ENCODE results near the gene SUCO. TPM values are rescaled to one million over a fixed set of nuclear protein-coding genes. Genes with fewer than 3 reads are reported as not detected.

Gene SUCO
- total RNA-seq, 1 experiment from 2014 or later, result 15.0 TPM

DNA sequence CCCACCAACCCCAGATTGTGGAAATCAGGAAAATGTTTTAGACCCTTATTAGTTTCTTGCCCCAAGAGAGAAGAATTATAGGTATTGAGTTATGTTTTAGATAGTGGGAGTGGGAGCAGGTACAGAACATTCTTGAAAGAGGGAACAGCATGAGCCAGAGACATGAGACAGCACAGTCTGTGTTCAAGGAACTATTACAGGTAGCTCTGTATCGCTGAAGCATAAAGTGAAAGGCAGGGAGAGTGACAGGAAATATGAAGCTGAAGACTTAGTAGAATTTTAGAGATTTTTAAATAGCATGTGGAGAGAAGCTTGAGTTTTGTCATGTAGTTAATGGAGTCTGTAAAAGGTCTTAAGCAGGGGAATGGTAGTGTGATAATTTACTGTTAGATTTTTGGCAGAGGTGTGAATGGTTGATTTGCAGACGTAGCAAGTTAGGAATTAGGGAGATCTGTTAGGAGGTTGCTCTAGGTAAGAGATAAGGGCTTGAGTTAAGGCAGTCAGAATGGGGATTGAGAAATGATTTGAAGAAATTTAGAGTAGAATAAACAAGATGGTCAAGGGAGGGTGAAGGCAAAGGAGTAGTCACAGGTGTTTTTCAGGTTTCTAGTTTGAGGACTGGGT is 11.6 kb downstream of the SUCO start:
- in situ Hi-C loops (cut with HindIII; ENCODE audit: low pct_unique_long_range_greater_than_20kb, low sequenced_read_pairs), result no loop called here
- DNase-seq (ENCODE audit: low read depth, low spot score), result no peak

- DNase-seq (ENCODE audit: low read depth, low spot score), result no peak
These were observed 12.6 kb downstream of the SUCO start for GRCh38 chr1:172545396-172546004.

GRCh38 chr1:172547071-172547470 is 14.1 kb downstream of the SUCO start:
- in situ Hi-C loops (cut with HindIII; ENCODE audit: low pct_unique_long_range_greater_than_20kb, low sequenced_read_pairs), result no loop called here
- DNase-seq (ENCODE audit: low read depth, low spot score), result no peak

More at GRCh38 chr1:172545396-172546004, 12.6 kb downstream of the SUCO start:
- in situ Hi-C loops (cut with HindIII; ENCODE audit: low pct_unique_long_range_greater_than_20kb, low sequenced_read_pairs), result no loop called here

- in situ Hi-C loops (cut with HindIII; ENCODE audit: low pct_unique_long_range_greater_than_20kb, low sequenced_read_pairs), result no loop called here
- DNase-seq (ENCODE audit: low read depth, low spot score), result no peak
These were observed 16.8 kb downstream of the SUCO start for GRCh38 chr1:172549621-172550280.

GRCh38 chr1:172551279-172551678 is 18.3 kb downstream of the SUCO start:
- in situ Hi-C loops (cut with HindIII; ENCODE audit: low pct_unique_long_range_greater_than_20kb, low sequenced_read_pairs), result no loop called here
- no peak for DNase-seq (ENCODE audit: low read depth, low spot score)

GRCh38 chr1:172554915-172555314 is 22.0 kb downstream of the SUCO start:
- in situ Hi-C loops (cut with HindIII; ENCODE audit: low pct_unique_long_range_greater_than_20kb, low sequenced_read_pairs), result no loop called here
- DNase-seq (ENCODE audit: low read depth, low spot score), result no peak

- in situ Hi-C loops (cut with HindIII; ENCODE audit: low pct_unique_long_range_greater_than_20kb, low sequenced_read_pairs), result no loop called here
- no peak for DNase-seq (ENCODE audit: low read depth, low spot score)
These were observed 23.5 kb downstream of the SUCO start for GRCh38 chr1:172556461-172556860.

DNA sequence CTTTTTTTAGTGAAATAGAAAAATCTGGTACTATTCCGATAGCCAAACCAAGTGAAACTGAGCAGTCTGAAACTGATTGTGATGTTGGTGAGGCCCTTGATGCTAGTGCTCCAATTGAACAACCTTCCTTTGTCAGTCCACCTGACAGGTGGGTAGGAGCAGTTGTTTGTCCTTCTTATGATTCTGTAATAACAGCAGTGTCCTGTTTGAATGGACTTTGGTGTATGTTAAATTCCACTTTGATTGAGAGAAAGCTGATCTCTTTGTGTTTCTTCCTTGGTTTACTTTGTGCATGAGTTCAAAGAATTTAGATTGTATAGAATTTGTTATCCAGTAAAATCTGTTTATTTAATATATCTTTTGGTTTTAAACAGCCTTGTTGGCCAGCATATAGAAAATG is 24.3 kb downstream of the SUCO start:
- in situ Hi-C loops (cut with HindIII; ENCODE audit: low pct_unique_long_range_greater_than_20kb, low sequenced_read_pairs), result no loop called here

DNA sequence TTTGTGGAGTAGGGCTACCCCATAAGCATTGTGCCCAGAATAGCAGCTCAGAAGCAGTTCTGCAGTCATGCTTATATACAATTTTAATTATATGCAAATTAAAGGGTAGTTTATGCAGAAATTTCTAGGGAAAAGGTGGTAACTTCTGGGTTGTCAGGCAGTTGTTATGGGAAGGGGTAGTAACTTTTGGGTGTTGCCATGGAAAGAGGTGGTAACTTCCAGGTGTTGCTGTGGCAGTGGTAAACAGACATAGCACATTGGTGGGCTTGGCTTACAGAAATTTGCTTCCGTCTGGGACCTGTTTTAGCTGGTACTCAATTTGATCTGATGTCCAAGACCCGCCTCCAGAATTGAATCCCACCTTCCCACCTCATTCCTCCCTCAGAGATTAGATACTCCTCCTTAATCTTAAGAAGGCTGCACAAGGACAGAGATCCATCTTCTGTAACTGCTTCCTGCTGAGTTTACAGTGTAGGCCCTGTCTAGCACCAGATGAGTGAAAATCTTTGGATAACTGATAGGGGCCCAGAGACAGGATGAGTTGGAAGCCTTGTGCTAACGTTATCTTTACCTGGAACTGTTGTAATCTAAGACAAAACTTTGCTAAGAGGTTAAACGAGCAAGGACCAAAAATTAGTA is 26.7 kb downstream of the SUCO start:
- no peak for DNase-seq (ENCODE audit: low read depth, low spot score)
- in situ Hi-C loops (cut with HindIII; ENCODE audit: low pct_unique_long_range_greater_than_20kb, low sequenced_read_pairs), result no loop called here

More for the DNA sequence above, 24.3 kb downstream of the SUCO start:
- DNase-seq (ENCODE audit: low read depth, low spot score), result no peak

GRCh38 chr1:172561252-172561651 is 28.3 kb downstream of the SUCO start:
- in situ Hi-C loops (cut with HindIII; ENCODE audit: low pct_unique_long_range_greater_than_20kb, low sequenced_read_pairs), result no loop called here
- DNase-seq (ENCODE audit: low read depth, low spot score), result no peak

DNA sequence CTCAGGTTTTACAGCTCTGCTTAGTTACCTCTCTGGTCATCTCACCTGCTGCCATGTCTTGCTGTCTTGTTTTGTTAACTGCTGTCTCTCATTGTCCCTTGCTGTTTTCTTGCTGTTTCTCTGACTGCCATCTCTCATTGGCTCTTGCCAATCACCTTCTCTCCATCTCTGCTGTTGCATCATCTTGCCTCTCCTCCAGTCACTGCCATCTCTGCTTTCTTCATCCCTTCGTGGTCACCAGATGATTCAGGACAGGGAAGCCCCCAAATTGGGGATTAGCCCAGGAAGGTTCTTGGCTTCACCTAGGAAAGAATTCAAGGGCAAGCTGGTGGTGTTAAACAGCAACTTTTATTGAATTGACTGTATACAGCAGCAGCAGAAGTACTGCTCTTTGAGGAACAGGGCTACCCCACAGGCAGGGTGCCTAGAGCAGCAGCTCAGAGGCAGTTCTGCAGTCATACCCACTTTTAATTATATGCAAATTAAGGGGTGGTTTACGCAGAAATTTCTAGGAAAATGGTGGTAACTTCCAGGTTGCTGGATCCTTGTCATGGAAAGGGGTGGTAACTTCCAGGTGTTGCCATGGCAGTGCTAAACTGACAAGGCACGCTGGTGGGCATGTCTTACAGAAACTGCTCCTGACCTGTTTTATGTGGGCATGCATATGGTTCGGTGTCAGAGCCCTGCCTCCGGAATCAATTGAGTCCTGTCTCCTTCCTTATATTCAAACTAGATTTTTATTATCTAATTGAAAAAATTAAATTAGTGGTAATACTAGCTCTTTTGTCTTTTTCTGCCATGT is 33.4 kb downstream of the SUCO start:
- in situ Hi-C loops (cut with HindIII; ENCODE audit: low pct_unique_long_range_greater_than_20kb, low sequenced_read_pairs), result no loop called here
- DNase-seq (ENCODE audit: low read depth, low spot score), result no peak

DNA sequence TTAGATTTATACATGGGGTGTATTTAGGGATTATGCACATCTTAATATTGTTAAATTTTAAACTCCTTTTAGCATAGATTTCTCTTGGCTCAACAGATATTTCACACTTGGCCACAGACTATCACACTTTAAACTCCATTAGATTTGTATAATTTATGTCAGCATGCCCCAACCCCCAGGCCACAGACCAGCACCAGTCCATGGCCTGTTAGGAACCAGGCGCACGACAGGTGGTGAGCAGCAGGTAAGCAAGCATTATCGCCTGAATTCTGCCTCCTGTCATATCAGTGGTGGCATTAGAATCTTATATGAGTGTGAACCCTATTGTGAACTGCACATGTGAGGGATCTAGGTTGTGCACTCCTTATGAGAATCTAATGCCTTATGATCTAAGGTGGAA is 34.8 kb downstream of the SUCO start:
- no peak for DNase-seq (ENCODE audit: low read depth, low spot score)
- in situ Hi-C loops (cut with HindIII; ENCODE audit: low pct_unique_long_range_greater_than_20kb, low sequenced_read_pairs), result no loop called here

DNA sequence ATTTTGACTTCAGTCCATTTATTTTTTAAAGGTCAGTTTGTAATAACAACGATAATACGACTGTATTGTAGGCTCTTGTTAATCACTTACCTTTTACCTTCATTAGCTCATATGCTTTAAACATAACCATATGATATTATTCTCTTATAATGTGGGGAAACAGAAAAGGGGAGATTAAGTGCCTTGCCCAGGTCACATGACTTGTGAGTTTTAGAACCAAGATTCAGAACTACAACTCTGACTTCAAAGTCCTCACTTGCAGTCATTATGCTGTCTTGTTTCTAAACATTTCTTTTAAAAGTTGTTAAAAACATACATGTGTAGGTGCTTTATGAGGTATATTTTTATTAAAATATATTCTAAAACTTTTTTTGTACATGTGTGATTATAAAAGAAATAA is 41.1 kb downstream of the SUCO start:
- in situ Hi-C loops (cut with HindIII; ENCODE audit: low pct_unique_long_range_greater_than_20kb, low sequenced_read_pairs), result no loop called here
- DNase-seq (ENCODE audit: low read depth, low spot score), result no peak

DNA sequence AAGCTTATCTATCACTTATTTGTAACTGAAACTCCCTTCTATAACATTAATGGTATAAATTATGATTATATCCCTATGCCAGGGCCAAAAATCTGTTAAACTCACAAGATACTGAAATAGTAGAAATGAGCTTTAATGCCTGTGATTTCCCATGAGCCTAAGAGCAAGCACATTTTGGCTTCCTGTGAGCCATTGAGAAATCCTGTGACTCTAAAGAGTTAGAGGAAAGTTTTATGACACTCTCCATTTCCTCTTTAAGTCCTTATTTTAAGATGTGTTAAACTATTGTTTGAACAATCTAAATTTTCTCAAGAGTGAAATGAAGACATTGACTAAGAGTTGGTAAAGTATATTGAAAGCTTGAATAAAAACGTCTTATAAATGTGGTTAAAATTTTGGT is 45.6 kb downstream of the SUCO start:
- in situ Hi-C loops (cut with HindIII; ENCODE audit: low pct_unique_long_range_greater_than_20kb, low sequenced_read_pairs), result no loop called here
- no peak for DNase-seq (ENCODE audit: low read depth, low spot score)

GRCh38 chr1:172581273-172581672 is 48.3 kb downstream of the SUCO start:
- no peak for DNase-seq (ENCODE audit: low read depth, low spot score)
- in situ Hi-C loops (cut with HindIII; ENCODE audit: low pct_unique_long_range_greater_than_20kb, low sequenced_read_pairs), result no loop called here

DNA sequence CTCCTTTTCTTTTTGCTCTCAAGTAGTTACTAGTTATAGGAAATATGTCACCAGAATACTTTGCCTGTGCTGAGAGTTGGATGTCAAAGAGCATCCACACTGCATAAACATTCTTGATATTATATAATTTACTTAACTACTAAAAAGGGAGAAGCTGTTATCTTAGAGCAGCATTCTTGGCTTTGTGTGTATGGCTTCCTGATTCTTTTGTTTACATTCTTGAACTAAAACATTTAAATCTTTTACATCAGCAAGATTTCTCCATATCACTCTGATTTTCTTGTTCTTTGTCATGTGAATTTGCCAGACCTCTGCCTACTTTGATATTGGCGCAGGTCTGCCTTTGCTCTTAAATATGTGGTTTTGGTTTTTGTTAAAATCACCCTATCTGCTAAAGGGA is 48.8 kb downstream of the SUCO start:
- no peak for DNase-seq (ENCODE audit: low read depth, low spot score)
- in situ Hi-C loops (cut with HindIII; ENCODE audit: low pct_unique_long_range_greater_than_20kb, low sequenced_read_pairs), result no loop called here

- in situ Hi-C loops (cut with HindIII; ENCODE audit: low pct_unique_long_range_greater_than_20kb, low sequenced_read_pairs), result no loop called here
These were observed 49.9 kb downstream of the SUCO start for GRCh38 chr1:172582889-172583288.

GRCh38 chr1:172585348-172585747 is 52.4 kb downstream of the SUCO start:
- DNase-seq (ENCODE audit: low read depth, low spot score), result no peak
- in situ Hi-C loops (cut with HindIII; ENCODE audit: low pct_unique_long_range_greater_than_20kb, low sequenced_read_pairs), result no loop called here

More at GRCh38 chr1:172582889-172583288, 49.9 kb downstream of the SUCO start:
- DNase-seq (ENCODE audit: low read depth, low spot score), result no peak

All from SK-MEL-5 (cell line).